GM12873 (cell line): ENCODE results near the gene SHH.
A peak's percentile ranks its signal among the peaks of the same experiment; 100 is the strongest.

Source experiments
- CTCF ChIP-seq: IDR thresholded peaks from 2 replicates; pipeline ENCODE4 v1.5.1; 2012; ENCODE audit warnings: low read depth, mild to moderate bottlenecking, moderate library complexity, low read length, control low read depth; ENCODE audit not compliant: insufficient read depth; ENCODE audit errors: missing control alignments

The SHH gene

GRCh38 chr7:155806096-155806871, 6.0 kb downstream of the SHH start:
- TF ChIP-seq CTCF: no peak

- no peak for TF ChIP-seq CTCF
Observed at GRCh38 chr7:155805826-155806095, 6.5 kb downstream of the SHH start.

GRCh38 chr7:155804897-155805825, 7.1 kb downstream of the SHH start:
- TF ChIP-seq CTCF: peak; percentile 47

- TF ChIP-seq CTCF: no peak
Observed at GRCh38 chr7:155804431-155804831, 7.8 kb downstream of the SHH start.

- no peak for TF ChIP-seq CTCF
Observed at GRCh38 chr7:155803418-155804376, 8.6 kb downstream of the SHH start.

- TF ChIP-seq CTCF: no peak
Observed at GRCh38 chr7:155802906-155803417, 9.3 kb downstream of the SHH start.
